Endothelial cell (in vitro differentiated cells): ENCODE data around the gene SLC1A7. TPM values are rescaled to one million over a fixed set of nuclear protein-coding genes. Genes with fewer than 3 reads are reported as not detected.

ENCODE experiments used
- DNase-seq: peaks from one replicate; pipeline ENCODE4 v3.0.0; 2021; ENCODE audit warnings: low spot score
- H3K27ac Mint-ChIP-seq: one replicate; pipeline ENCODE4 v1.8.0; 2021; ENCODE audit warnings: mixed read lengths, inconsistent platforms; ENCODE audit not compliant: unreplicated experiment
- H3K27me3 Mint-ChIP-seq: one replicate; pipeline ENCODE4 v1.8.0; 2021; ENCODE audit warnings: mild to moderate bottlenecking, moderate library complexity, mixed read lengths, inconsistent platforms; ENCODE audit not compliant: unreplicated experiment
- H3K36me3 Mint-ChIP-seq: one replicate; pipeline ENCODE4 v1.8.0; 2021; ENCODE audit warnings: mild to moderate bottlenecking, low read depth, mixed read lengths, inconsistent platforms; ENCODE audit not compliant: unreplicated experiment
- H3K4me1 Mint-ChIP-seq: one replicate; pipeline ENCODE4 v1.8.0; 2021; ENCODE audit warnings: mild to moderate bottlenecking, mixed read lengths, inconsistent platforms; ENCODE audit not compliant: unreplicated experiment
- H3K4me3 Mint-ChIP-seq: one replicate; pipeline ENCODE4 v1.8.0; 2021; ENCODE audit warnings: mild to moderate bottlenecking, mixed read lengths, inconsistent platforms; ENCODE audit not compliant: unreplicated experiment
- H3K9me3 Mint-ChIP-seq: one replicate; pipeline ENCODE4 v1.8.0; 2021; ENCODE audit warnings: mixed read lengths, inconsistent platforms; ENCODE audit not compliant: unreplicated experiment
- CTCF ChIP-seq: fragments of 200-600 bp; sonication (generic); IDR thresholded peaks from one replicate; pipeline ENCODE4 v1.5.0; 2021; ENCODE audit warnings: antibody characterized with exemption; ENCODE audit not compliant: unreplicated experiment
- total RNA-seq: library from RNA; stranded (reverse); fragmentation: NEBNext Ultra II Directional; extraction: Animal tissue kit (Norgen Biotek cat#: 25700); gene quantifications from one replicate; pipeline ENCODE4 v1.2.1, GENCODE V29; 2021; ENCODE audit not compliant: unreplicated experiment

The SLC1A7 gene
- total RNA-seq, 1 donor from 2014 or later = not detected

DNA sequence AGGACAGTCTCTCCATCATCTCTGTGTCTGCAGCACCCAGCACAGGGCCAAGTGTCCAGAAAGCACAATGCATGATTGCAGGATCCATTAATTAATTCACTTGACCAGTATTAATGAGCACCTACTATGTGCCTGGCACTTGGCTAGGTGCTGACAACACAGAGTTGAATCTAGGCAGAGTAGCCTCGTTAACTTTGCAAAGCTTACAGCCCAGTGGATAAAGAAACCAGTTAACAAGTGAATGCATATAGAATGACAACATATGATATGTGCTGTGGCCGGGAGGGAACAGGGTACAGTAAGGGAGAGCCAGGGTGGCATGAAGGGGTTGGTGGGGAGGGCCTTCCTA is 10.9 kb downstream of the SLC1A7 start:
- no peak for TF ChIP-seq CTCF
- Mint-ChIP-seq H3K4me1 (no peaks in the 10 kb centered on the region), H3K36me3 (no peaks in the 10 kb centered on the region), H3K27me3 (peaks cover 6% of the 10 kb centered on the region), H3K4me3 (no peak overlapping the region), H3K9me3 (no peaks in the 10 kb centered on the region), H3K27ac (no peak overlapping the region)
- no peak for DNase-seq

GRCh38 chr1:53130878-53131589 is 11.4 kb downstream of the SLC1A7 start:
- no peak overlapping the region for H3K27ac Mint-ChIP-seq
- H3K9me3 Mint-ChIP-seq = no peaks in the 10 kb centered on the region
- no peaks in the 10 kb centered on the region for H3K36me3 Mint-ChIP-seq
- no peaks in the 10 kb centered on the region for H3K4me1 Mint-ChIP-seq
- peaks cover 6% of the 10 kb centered on the region for H3K27me3 Mint-ChIP-seq
- DNase-seq = no peak
- H3K4me3 Mint-ChIP-seq = no peak overlapping the region
- TF ChIP-seq CTCF = no peak

DNA sequence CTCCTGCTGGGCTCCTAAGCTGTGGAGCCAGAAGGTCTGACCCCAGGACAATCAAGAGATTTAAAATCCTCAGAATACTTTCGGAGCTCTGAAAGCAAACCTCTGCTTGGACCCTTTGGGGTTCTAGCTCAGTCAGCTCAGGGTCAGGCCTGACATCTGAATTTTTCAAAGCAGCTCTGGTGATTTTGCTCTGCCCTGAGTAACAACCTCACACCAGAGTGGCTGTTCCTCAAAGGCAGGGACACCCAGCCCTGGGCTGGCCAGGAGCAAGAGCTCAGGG is 11.9 kb downstream of the SLC1A7 start:
- no peaks in the 10 kb centered on the region for H3K4me1 Mint-ChIP-seq
- H3K27me3 Mint-ChIP-seq = peaks cover 6% of the 10 kb centered on the region
- no peak for TF ChIP-seq CTCF
- H3K9me3 Mint-ChIP-seq = no peaks in the 10 kb centered on the region
- no peak overlapping the region for H3K4me3 Mint-ChIP-seq
- no peak overlapping the region for H3K27ac Mint-ChIP-seq
- no peaks in the 10 kb centered on the region for H3K36me3 Mint-ChIP-seq
- no peak for DNase-seq

- H3K27me3 Mint-ChIP-seq = peaks cover 6% of the 10 kb centered on the region
- DNase-seq = no peak
- H3K9me3 Mint-ChIP-seq = no peaks in the 10 kb centered on the region
- TF ChIP-seq CTCF = no peak
- H3K36me3 Mint-ChIP-seq = no peaks in the 10 kb centered on the region
- H3K4me1 Mint-ChIP-seq = no peaks in the 10 kb centered on the region
- no peak overlapping the region for H3K27ac Mint-ChIP-seq
- H3K4me3 Mint-ChIP-seq = no peak overlapping the region
These were observed 12.4 kb downstream of the SLC1A7 start for GRCh38 chr1:53129891-53130597.

GRCh38 chr1:53128401-53128800 is 14.0 kb downstream of the SLC1A7 start:
- H3K27me3 Mint-ChIP-seq = peaks cover 10% of the 10 kb centered on the region
- TF ChIP-seq CTCF = no peak
- DNase-seq = no peak
- H3K36me3 Mint-ChIP-seq = peaks cover 3% of the 10 kb centered on the region
- no peak overlapping the region for H3K27ac Mint-ChIP-seq
- H3K9me3 Mint-ChIP-seq = no peaks in the 10 kb centered on the region
- no peak overlapping the region for H3K4me3 Mint-ChIP-seq
- peaks cover 7% of the 10 kb centered on the region for H3K4me1 Mint-ChIP-seq
